Measurements from ENCODE around the gene EMC6.

DNA sequence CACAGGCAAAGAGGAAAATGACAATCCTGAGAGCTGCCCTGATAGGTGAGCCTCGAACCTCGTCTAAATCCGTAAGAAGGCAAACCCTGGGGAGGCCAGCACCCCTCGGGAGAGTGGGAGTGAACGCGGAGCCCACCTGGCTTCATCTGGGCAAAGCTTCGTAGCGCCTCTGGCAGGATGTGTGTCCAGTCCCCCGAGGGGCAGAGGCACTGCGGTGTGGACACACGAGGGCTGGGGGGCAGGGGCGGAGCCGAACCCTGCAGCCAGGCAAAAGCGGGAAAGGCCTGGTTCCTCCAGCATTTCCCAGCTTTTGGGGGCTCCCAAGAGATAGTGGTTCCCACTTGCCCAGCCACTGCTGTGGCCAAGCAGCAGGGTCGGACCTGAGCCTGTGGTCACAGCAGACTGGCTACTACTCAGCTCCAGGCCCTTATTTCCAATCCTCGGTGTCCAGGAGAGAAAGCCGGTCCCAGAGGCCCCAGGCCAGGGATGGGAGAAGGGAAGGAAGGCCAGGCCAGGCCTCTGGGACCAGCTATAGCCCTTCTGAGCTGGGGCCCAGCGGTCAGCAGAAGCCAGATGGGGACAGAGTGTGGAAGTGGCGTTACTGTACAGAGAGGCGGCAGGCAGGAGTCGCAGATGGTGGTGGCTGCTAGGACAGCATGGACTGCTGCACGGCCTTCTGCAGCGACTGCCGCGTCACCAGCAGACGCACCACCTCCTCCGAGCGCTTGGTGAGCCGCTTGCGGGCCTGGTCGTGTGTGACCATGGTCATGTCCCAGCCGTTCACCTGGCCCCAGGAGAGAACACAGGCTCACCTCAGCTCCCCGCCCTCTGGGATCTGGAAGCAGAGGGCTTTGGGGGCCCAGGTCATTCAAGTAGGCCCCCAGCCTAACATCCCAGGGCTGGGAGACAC is 5.3 kb upstream of the EMC6 start:
- no peak for TF ChIP-seq EP300 (IDR thresholded peaks at IDR 0.05)
- TF ChIP-seq, protein P1, sequence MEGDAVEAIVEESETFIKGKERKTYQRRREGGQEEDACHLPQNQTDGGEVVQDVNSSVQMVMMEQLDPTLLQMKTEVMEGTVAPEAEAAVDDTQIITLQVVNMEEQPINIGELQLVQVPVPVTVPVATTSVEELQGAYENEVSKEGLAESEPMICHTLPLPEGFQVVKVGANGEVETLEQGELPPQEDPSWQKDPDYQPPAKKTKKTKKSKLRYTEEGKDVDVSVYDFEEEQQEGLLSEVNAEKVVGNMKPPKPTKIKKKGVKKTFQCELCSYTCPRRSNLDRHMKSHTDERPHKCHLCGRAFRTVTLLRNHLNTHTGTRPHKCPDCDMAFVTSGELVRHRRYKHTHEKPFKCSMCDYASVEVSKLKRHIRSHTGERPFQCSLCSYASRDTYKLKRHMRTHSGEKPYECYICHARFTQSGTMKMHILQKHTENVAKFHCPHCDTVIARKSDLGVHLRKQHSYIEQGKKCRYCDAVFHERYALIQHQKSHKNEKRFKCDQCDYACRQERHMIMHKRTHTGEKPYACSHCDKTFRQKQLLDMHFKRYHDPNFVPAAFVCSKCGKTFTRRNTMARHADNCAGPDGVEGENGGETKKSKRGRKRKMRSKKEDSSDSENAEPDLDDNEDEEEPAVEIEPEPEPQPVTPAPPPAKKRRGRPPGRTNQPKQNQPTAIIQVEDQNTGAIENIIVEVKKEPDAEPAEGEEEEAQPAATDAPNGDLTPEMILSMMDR (IDR thresholded peaks at IDR 0.05) = no peak

Measured in gastroesophageal sphincter (tissue), 3 donors.